DMS79 treated with DMSO at 0.1 percent for 48 hours (cell line): ENCODE results near the gene USH1C.

Experiments used
- DNase-seq: peaks from one replicate; lab custom pipeline; 2025; lab: John Stamatoyannopoulos, UW

Gene USH1C

DNA sequence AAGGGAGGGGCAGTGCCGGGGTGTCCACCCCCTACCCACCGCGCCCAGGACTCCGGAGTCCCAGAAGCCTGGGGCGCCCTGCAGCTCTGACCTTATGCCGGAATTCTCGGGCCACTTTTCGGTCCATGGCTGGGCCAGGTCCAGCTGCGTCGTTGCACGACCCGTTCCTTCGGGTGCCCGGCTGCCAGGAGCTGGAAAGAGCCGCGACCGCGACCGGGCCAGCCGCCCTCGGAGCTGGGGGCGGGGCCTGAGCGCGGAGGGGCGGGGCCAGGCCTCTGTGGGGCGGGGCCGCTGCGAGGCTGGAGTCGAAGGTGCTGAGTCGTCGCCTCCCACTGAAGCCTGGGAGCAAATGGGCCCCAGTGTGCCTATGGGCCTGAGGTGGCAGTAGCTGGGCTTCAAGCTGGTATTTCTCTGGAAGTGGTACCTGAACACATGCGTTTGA is at the start of gene USH1C:
TSS of gene USH1C (minus strand) at position 236 of the 442 bp plus-strand sequence. CDS start at position 127, 109 bp downstream.
- no peak for DNase-seq

DNA sequence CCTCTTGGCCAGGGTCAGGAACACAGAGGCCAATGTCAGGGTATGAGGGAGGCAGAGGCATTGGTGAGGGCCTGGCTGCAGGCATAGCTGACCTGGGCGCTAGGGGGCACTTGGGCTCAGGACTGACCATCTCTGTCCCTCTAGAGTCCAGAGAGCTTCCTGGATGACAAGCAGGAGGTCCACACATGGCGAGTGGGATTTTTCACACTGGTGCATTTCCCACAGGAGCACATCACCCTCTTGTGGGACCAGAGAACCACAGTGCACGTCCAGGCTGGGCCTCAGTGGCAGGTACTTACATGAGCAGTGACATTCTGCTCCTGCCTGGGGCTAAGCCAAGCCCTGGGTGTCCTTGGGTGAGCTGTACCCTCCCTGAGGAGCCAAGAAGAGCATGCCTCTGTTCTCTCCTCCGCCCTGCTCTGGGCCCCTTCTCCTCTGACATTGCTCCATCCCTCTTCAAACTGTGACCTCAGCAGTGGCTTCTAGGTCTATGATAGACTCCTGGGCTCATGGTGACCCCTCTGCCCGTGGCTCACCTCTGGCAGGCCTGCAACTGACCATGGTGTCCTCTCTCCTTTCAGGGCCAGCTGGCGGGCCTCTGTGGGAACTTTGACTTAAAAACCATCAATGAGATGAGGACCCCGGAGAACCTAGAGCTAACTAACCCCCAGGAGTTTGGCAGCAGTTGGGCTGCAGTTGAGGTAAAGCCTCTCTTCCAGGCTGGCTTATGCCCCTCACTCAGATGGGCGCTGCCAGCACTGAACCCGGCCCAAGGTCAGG is 49.4 kb upstream of the USH1C start:
- no peak for DNase-seq

DNA sequence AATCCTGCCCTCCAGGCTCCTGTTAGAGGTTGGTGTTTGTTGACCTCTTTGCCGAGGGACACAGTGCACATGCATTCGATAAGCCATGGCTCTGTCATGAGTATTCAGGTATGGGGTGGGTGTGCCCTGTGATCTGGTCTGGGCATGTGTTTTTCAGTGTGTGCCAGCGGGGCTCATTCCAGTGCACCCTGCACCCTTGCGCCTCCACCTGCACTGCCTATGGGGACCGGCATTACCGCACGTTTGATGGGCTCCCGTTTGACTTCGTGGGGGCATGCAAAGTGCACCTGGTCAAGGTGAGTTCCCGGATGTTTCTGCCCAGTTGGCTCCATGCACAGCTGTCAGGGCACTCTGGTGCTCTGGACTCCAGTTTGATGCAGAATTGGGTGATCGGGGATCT is 47.1 kb upstream of the USH1C start:
- no peak for DNase-seq

DNA sequence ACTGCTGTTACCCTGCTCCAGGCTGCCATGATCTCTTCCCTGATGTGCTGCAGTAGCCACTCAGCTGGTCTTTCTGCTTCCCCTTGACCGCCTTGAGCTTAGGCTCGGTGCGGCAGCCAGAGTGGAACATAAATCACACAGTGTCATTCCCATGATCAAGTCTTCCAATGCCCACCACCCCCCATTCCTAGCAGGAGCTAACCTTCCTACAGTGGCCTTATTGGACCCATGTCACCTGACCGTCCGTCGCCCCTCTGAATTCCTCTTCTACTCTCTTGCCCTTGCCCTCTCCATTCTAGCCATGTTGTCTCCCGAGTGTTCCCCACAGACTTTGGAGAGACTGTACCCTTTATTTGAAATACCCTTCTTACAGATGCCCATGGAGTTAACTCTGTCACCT is 46.2 kb upstream of the USH1C start:
- no peak for DNase-seq

DNA sequence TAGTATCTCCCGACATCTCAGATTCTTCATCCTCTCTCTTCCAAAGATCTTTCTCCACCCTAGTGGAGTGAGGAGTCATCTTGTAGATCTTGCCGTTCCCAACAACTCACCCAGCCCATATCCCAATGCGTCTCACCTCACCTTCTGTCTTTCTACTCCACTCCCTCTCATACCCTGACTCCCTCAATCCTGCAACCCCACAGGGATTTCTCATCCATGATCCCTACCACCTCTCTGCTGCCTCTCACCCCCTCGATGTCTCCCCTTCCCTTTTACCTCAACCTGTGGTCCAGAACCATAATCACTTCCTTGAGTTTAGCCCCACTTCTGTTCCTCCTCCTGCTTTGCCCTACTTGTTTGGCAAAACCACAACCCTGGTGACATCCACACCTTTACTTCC is 44.5 kb upstream of the USH1C start:
- DNase-seq: no peak

DNA sequence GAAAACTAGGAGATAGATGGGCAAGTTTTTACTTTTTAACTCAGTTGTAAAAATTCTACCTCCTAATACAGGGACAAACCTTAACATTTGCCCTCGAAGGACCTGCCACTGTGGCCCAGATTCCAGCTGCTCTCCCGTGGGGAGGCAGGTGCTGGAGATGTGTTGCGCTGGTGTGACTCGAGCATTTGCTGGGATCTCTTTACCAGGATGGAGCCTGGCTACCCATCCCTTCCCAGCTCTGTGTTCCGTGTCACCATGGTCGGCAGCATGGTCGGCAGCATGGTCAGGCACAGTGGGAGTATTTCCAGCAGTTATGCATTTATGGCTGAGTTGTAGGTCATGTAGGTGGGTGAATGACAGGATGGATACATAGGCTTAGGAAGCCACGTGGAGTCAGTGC is 44.0 kb upstream of the USH1C start:
- DNase-seq: no peak

DNA sequence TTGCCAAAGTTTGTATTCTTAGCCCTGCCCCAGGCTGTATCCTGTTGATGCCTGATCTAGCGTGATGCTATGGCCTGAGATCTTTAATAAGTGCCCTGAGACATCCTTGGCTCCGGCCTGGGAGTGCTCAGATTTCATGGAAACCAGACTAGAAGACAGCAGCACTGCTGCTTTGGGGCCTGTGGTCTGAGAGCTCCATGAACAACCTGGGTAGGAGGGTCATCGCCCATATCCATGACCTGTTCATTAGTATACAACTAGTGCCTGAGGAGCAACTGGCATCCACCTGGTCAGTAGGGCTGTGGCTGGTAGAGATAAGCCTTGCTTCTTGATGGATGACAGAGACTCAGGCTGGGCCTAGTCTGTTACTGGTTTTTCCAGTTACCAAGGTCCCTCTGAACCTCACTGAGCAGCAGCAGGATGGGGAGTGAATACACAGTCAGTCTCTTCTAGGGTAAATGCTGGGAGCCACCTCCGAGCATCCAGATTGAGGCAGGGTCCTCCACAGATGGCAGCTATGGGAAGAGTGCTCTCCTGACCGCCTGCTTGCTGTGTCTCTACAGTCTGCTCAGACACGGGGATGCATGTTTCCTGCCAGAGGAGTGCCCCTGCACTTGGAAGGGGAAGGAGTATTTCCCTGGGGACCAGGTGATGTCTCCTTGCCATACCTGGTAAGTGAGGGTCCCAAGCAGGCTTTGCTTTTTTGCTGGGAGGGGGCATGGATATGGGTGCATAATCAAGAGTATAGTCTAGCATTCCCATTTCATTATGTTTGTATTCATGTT is 41.9 kb upstream of the USH1C start:
- DNase-seq: no peak

DNA sequence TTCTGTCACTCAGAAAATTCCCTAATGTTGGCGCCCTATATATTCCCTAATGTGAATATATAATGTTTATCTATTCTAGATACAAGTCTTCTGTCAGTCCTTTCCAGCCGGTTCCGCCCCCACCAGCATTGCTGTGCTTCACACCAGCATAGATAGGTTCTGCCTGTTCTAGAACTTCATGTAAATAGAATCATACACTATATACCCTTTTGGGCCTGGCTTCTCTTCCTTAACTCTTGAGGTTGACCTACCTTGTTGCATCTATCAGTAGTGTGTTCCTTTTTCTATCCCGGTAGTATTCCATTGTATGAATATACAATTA is 37.5 kb upstream of the USH1C start:
- no peak for DNase-seq

DNA sequence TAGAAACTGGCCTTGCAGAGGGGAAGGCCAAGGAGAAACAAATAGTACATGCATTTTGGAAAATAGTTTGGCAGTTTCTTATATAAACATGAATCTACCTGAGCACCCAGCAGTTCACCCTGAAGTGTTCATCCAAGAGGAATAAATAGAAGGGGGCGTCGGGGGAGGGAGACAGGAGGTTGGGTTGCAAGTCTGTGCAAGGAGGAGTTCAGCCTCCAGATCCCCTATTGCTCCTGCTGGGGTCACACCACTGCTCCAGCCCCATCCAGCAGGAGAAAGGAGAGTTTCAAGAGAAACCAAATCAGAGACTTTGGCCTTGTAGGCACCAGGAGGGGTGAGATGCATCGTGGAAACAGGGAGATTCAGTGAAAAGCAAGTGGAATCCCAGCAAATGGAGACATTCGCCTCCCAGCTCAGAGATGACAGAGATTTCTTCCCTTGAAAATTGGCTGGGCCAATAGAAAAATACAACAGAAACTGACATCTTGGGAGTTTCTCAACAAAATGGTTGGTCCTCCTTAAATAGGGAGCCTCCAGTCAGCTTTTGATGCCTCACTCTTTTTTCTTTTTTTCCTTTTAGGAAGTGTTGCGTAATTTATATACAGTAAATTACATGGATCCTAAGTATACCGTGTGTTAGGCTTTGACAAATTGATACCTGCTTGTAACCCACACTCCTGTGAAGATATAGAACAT is 37.0 kb upstream of the USH1C start:
- DNase-seq: no peak

DNA sequence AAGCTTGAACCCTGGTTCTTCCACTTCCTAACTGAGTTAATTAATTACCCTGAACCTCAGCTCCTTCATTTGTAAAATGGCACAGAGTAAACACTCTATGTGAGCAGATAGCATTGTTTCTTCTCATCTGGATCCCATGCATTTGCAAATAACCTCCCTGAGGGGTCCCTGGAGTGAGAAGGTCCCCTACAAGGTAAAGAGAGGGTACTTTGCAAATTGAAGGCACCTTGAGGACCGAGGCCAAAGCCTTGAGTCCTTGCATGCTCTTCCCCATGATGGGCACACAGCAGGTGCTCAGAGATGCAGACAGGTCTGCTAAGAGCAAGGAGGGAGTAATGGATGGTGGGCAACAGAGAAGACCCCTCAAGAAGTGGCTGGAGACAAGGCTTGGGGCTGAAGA is 36.1 kb upstream of the USH1C start:
- no peak for DNase-seq

DNA sequence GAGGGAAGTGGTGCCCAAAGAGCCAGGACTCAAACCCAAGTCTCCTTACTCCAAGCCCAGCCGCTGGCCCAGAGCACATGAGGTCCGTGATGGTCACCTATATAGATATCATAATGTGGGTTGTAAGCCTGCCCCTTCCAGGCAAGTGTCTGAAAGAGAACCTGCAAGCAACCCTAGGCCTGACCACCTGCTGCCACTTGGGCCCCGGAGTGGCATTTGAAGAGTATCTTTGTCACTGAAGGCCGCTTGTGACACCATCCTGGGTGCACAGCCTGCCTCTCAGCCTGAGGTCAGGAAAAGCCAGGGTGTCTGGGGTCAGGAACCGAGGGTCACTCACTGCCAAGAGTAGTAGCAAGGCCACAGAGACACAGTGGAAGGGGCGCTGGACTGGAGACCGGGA is 35.2 kb upstream of the USH1C start:
- DNase-seq: no peak

DNA sequence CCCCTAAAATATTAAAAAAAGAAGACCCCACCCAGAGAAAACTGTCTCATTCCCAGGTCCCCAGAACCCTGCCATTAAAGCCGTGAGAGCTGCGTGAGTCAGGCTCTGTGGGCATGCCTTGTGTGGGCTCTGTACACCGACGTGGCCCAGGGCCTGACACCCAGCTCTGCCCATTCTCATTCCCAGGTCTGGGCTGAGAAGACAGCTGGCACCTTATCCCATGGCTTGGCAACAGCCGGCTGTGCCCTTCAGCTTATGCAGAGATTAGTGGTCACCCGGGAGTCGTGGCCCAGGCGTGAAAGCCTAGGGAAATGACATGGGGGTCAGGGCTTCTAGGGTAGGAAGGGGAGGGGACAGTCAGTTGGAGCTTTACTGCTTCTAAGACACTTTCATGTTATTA is 34.7 kb upstream of the USH1C start:
- no peak for DNase-seq

DNA sequence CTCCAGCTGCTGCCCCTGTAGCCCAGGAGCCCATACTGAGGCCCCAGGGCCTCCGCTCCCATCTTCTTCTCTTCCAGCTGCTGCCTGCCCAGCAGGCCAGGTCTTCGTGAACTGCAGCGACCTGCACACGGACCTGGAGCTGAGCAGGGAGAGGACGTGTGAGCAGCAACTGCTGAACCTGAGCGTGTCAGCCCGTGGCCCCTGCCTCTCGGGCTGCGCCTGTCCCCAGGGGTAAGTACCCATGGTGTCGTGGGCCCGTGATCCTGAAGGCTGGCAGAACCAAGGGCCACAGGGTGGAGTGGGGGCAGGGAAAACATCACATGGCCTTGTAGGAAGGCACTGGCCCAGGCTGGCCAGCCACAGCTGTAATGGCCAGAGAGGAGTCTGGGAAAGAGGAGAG is 34.1 kb upstream of the USH1C start:
- DNase-seq: no peak

DNA sequence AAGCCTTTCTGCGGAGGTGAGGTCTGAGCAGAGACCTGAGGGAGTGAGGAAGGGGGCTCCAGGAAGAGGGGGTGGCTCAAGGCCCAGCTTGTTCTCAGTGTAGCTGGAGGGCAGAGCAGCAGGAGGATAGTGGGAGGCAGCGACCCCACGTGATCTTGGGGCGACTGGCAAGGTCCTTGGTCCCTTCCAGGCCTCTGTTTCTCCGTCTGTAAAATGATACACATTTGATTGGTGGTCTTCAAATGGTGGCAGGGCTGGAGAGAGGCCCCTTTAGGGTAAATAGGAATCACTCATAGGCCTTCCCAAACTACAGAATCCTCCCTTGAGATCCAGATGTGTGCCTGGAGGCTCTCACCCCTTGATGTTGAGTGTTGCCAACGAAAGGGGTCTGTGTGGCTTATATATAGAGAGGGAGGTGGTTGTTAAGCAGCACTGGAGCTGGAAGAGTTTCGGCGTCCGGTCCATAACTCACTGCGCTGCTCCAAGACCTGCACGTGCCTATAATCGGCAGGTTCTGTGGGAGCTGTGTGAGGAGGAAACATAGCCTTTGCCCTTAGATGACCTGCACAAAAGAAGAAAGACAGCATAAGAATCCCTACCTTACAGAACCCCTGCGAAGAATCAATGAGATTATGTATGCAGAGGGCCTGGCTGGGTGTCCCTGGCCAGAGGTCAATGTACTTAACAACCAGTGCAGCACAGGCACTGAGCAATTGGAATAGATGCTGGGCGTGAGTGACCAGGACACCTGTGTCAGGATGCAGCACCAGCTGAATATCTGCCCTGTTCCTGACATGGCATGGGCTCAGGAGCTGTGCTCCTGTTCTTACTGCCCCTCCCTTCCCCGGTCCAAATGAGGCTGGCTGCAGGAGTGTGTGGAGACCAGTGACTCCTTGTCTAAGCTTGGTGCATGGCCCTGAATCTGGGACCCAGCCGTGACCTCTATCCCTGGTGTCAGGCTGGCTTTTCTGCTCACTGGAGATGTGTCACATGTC is 31.5 kb upstream of the USH1C start:
- no peak for DNase-seq

DNA sequence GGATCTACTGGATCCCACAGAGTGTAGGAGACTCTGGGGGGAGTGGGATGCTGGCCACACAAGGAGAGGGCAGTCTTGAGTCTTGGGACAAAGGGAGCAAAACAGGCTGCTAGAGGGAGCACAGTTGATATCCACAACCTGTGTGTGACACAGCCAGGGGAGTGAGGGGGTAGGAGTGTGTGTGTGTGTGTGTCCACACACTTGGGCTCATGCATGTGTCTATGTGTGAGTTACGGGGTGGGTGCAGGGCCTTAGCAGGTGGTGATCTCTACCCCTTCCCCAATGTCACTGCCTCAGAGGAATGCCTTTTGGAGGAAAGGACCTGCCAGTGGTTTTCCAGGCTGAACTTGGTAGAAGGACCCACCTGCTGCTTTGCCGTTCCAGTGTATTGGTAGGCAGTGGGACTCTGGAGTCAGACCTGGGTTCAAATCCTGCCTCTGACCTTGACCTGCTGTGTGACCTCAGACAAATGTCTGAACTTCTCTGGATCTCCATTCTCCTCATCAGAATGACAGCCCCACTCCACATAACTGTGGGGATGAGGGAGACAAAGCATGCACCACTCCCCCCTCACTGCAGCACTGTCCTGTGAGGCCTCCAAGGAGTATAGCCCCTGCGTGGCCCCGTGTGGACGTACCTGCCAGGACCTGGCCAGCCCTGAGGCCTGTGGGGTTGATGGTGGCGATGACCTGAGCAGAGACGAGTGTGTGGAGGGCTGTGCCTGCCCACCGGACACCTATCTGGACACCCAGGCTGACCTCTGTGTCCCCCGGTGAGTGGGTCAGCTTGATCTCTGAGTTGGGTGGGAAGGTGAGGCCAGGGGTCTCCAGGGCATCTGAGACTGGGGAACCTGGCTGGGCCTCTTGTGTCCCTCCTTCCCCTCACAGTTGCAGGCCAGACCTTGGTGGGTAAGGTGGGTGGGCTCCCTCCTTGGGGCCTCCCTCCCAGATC is 30.2 kb upstream of the USH1C start:
- no peak for DNase-seq

DNA sequence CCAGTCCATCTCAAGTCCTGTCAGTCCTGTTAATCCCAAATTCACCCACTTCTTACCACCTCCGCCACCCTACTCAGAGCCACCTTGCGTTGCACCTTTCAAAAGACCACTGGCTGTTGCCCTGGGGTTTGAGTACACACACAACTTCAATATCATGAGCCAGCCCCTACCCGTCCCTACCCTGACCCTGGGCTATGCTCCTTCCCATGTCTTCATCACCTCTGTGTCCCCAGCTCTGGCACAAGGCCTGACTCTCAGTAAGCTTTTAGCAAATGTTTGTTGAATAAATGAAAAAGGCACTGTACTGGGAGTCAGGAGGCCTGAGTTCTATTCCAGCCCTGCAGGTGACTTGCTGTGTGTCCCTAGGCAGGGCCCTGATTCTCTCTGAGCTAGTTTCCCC is 29.3 kb upstream of the USH1C start:
- DNase-seq: no peak

DNA sequence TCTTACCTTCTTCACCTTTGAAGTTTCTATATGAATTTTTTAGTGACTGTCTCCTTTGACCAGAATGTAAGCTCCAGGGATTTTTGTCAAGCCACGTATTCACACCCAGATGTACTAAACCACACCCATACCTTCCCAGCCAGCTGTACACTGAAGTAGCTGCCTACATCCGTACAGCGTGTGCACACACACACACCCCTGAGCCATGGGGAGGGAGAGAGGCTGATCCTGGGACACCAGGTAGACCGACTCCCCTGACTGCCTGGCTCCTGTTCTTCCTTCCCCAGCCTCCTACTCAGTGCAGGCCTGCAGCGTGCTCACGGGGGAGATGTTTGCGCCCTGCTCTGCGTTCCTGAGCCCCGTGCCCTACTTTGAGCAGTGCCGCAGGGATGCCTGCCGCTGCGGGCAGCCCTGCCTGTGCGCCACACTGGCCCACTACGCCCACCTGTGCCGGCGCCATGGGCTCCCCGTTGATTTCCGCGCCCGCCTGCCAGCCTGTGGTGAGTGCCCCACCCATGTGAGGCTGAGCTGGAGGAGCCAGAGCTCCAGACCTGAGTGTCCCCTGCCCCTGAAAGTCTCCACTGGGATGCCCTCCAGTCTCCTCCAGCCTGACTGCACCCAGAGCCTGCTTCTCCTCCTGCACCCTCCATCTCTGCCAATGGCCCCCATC is 28.7 kb upstream of the USH1C start:
- no peak for DNase-seq

DNA sequence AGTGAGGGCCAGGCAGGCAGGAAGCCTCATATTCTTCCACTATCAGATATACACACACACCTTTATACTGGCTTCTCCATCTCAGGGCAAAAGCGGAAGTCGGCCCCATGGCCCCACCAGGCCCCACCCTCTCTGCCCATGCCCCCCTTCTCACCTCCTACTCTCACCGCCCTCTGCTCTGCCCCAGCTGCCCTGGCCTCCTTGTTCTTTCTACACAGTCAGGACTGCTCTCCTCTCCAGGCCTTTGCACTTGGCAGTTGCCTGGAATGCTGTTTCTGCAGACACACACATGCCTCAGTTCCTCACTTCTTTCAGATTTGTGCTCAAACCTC is 28.1 kb upstream of the USH1C start:
- no peak for DNase-seq

DNA sequence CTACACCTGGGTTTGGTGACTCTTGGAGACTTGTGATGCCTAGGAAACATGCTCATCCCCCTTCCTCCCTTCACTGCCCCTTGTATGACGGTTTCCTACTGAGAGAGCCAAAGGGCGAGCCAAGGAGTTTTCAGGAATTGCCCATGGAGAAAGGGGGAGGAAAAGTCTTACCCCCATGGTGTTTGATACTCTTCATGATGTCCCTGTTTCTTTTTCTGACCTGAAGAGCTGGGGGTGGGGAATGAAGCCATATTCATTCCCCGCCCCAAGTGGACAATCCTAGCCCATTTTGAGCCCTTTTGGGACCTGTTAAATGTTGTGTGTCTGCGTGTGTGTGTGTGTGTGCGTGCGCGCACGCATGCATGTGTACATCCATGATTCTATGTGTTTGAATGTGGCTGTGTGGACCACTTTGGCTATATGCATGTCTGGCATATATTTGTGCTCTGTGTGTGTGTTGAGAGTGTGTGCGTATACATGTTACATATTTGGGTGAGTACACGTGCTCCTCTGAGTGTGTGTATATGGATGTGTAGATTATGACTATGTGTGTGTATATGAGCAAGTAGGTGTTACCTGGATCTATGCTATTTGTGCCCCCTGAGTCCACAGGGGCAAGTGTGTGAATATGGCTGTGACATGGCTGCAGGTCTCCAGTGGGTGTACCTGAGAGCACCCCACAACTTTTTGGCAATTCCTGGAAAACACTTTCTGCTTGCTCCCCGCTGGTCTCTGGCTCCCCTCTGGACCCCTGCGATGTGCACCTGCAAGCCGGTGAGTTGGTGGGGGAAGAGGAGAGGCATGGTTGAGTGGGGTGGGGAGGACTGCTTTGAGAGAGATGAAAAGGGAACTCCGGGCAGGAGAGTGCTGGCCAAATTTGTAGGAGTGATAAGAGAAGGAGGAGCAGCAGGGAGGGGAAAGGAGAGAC is 27.5 kb upstream of the USH1C start:
- no peak for DNase-seq
